ENCODE results near the gene FRRS1. TPM values are rescaled to one million over a fixed set of nuclear protein-coding genes. Genes with fewer than 3 reads are reported as not detected.
"Not testable (repeated sequence)": the region's sequence is repeated elsewhere in the genome, so short reads cannot be mapped to it uniquely, and the experiment has no call there.

Gene FRRS1
- total RNA-seq, 2 experiments from 2014 or later: 0.33 to 1.1 TPM

DNA sequence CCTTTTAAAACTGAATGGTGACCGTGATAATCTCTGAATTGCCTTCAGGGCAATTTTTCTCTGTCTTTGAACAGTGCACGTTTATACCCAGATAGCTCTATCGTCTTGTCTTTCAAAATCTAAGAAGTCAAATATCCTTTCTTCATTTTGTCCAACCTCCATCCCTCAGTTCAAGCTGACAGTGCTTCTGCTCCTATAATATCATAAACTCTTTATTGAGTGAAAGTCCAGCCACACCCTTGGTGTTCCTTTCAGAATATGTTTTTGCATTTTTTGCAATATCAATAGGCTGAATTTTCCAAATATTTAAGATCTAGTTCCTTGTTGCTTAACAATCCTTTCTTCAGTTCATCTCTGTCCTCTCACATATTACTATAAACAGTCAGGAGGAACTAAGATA, 35.1 kb upstream of the FRRS1 start:
- Histone ChIP-seq H3K9me3 (ENCODE audit: control insufficient read depth in 1 of 2, insufficient read depth in 1 of 2, low read length in 2 of 2) (no peaks in the 10 kb centered on the region), H3K27ac (ENCODE audit: low read depth in 1 of 2, low read length in 2 of 2) (no peak overlapping the region), H3K27me3 (ENCODE audit: control insufficient read depth in 1 of 2, insufficient read depth in 2 of 2, low read length in 2 of 2) (peaks cover 0 to 10% of the 10 kb centered on the region in 2 experiments), H3K36me3 (ENCODE audit: insufficient read depth, low read length) (no peaks in the 10 kb centered on the region), H3K4me1 (ENCODE audit: insufficient read depth, low read length) (no peaks in the 10 kb centered on the region), H3K4me3 (ENCODE audit: low read length) (no peak overlapping the region)
- Mint-ChIP-seq H3K36me3 (ENCODE audit: low read depth) (no peaks in the 10 kb centered on the region), H3K27me3 (peaks cover 10% of the 10 kb centered on the region), H3K27ac (no peak overlapping the region), H3K4me1 (ENCODE audit: low read depth) (no peaks in the 10 kb centered on the region), H3K4me3 (no peak overlapping the region), H3K9me3 (no peaks in the 10 kb centered on the region)
- CTCF ChIA-PET: no interaction called here
- TF ChIP-seq CTCF (IDR thresholded peaks at IDR 0.05): no peak
- ATAC-seq (ENCODE audit: poor library complexity) (no peak), DNase-seq (no peak)
- intact Hi-C loops (cut with DNase I, micrococcal nuclease): loop anchor here in 1 of 2 experiments (10.0 kb wide), 1 partner anchor 333 kb away; the partner anchor contains the start of genes SASS6 and TRMT13
- POLR2A ChIA-PET: interaction anchor here (0.6 kb wide), 1 partner anchor 809 kb away, joined by 3 read pairs; no protein-coding TSS in a partner anchor

- H3K4me3 Mint-ChIP-seq; ATAC-seq (ENCODE audit: poor library complexity); H3K4me1 Mint-ChIP-seq (ENCODE audit: low read depth); H3K4me3 ChIP-seq (ENCODE audit: low read length); CTCF ChIA-PET; H3K36me3 Mint-ChIP-seq (ENCODE audit: low read depth); H3K4me1 ChIP-seq (ENCODE audit: insufficient read depth, low read length); H3K9me3 Mint-ChIP-seq; H3K9me3 ChIP-seq (ENCODE audit: control insufficient read depth in 1 of 2, insufficient read depth in 1 of 2, low read length in 2 of 2); H3K27me3 ChIP-seq (ENCODE audit: control insufficient read depth in 1 of 2, insufficient read depth in 2 of 2, low read length in 2 of 2); intact Hi-C loops (cut with DNase I, micrococcal nuclease); POLR2A ChIA-PET; H3K27ac Mint-ChIP-seq; DNase-seq; H3K27ac ChIP-seq (ENCODE audit: low read depth in 1 of 2, low read length in 2 of 2); H3K36me3 ChIP-seq (ENCODE audit: insufficient read depth, low read length): not testable (repeated sequence)
- peaks cover 23% of the 10 kb centered on the region for H3K27me3 Mint-ChIP-seq
Observed at GRCh38 chr1:99793861-99794260, 27.4 kb upstream of the FRRS1 start.

DNA sequence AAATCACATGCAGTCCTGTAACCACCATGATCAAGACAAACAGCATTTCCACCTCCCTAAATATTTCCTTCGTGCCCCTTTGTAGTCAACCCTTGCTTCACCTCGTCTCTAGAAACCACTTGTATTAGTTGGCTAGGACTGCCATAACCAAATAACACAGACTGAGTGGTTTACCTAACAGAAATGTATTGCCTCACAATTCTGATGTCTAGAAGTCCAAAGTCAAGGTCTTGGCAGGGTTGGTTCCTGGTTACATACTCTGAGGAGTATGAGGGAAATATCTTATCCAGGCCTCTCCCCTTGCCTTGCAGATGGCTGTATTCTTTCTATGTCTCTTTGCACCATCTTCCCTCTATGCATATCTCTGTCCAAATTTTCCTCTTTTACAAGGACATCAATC, 23.3 kb upstream of the FRRS1 start:
- Histone ChIP-seq H3K9me3 (ENCODE audit: control insufficient read depth in 1 of 2, insufficient read depth in 1 of 2, low read length in 2 of 2) (no peaks in the 10 kb centered on the region), H3K27ac (ENCODE audit: low read depth in 1 of 2, low read length in 2 of 2) (no peak overlapping the region), H3K36me3 (ENCODE audit: insufficient read depth, low read length) (no peaks in the 10 kb centered on the region), H3K4me1 (ENCODE audit: insufficient read depth, low read length) (peaks cover 5% of the 10 kb centered on the region), H3K4me3 (ENCODE audit: low read length) (no peak overlapping the region), H3K27me3 (ENCODE audit: control insufficient read depth in 1 of 2, insufficient read depth in 2 of 2, low read length in 2 of 2) (peaks cover 0 to 7% of the 10 kb centered on the region in 2 experiments)
- Mint-ChIP-seq H3K4me1 (ENCODE audit: low read depth) (peaks cover 20% of the 10 kb centered on the region), H3K27me3 (peaks cover 23% of the 10 kb centered on the region), H3K9me3 (no peaks in the 10 kb centered on the region), H3K36me3 (ENCODE audit: low read depth) (no peaks in the 10 kb centered on the region), H3K27ac (no peak overlapping the region), H3K4me3 (no peak overlapping the region)
- intact Hi-C loops (cut with DNase I, micrococcal nuclease): no loop called here
- ChIA-PET POLR2A (no interaction called here), CTCF (no interaction called here)
- ATAC-seq (ENCODE audit: poor library complexity) (no peak), DNase-seq (no peak)
- TF ChIP-seq CTCF (IDR thresholded peaks at IDR 0.05): no peak

GRCh38 chr1:99788896-99789295, 22.5 kb upstream of the FRRS1 start:
- H3K4me3 Mint-ChIP-seq: no peak overlapping the region
- Histone ChIP-seq H3K4me3 (ENCODE audit: low read length) (no peak overlapping the region), H3K36me3 (ENCODE audit: insufficient read depth, low read length) (no peaks in the 10 kb centered on the region), H3K9me3 (ENCODE audit: control insufficient read depth in 1 of 2, insufficient read depth in 1 of 2, low read length in 2 of 2) (no peaks in the 10 kb centered on the region), H3K27me3 (ENCODE audit: control insufficient read depth in 1 of 2, insufficient read depth in 2 of 2, low read length in 2 of 2) (peaks cover 0 to 7% of the 10 kb centered on the region in 2 experiments), H3K4me1 (ENCODE audit: insufficient read depth, low read length) (peaks cover 8% of the 10 kb centered on the region), H3K27ac (ENCODE audit: low read depth in 1 of 2, low read length in 2 of 2) (no peak overlapping the region)
- no peak overlapping the region for H3K27ac Mint-ChIP-seq
- ATAC-seq (ENCODE audit: poor library complexity) (no peak), DNase-seq (no peak)
- peaks cover 27% of the 10 kb centered on the region for H3K4me1 Mint-ChIP-seq (ENCODE audit: low read depth)
- intact Hi-C loops (cut with DNase I, micrococcal nuclease): no loop called here
- CTCF ChIA-PET: no interaction called here
- H3K9me3 Mint-ChIP-seq: no peaks in the 10 kb centered on the region
- peaks cover 22% of the 10 kb centered on the region for H3K27me3 Mint-ChIP-seq
- POLR2A ChIA-PET: no interaction called here
- no peaks in the 10 kb centered on the region for H3K36me3 Mint-ChIP-seq (ENCODE audit: low read depth)
- no peak for TF ChIP-seq CTCF (IDR thresholded peaks at IDR 0.05)
